SK-N-SH treated with all-trans-retinoic acid at 6 μM for 48 hours (cell line): ENCODE measurements around the gene AKAP8L.

Experiments
- ATAC-seq: fragments of 200-7000 bp; cut with Tn5 transposase; 3 replicates; pipeline ENCODE4 v1.9.1; 2020; ENCODE audit warnings: mild to moderate bottlenecking, moderate library complexity
- ARNTL ChIP-seq: fragments of 450-650 bp; formaldehyde crosslinking; IDR thresholded peaks from 2 replicates; pipeline ENCODE4 v1.5.0; 2020; ENCODE audit warnings: low read depth, mild to moderate bottlenecking, moderate library complexity, borderline replicate concordance
- ESRRG ChIP-seq: fragments of 250-450 bp; sonication (Bioruptor Pico); IDR thresholded peaks from 2 replicates; pipeline ENCODE4 v1.6.1; 2021; ENCODE audit warnings: mild to moderate bottlenecking
- GLIS3 ChIP-seq: fragments of 250-450 bp; sonication (Bioruptor Pico); IDR thresholded peaks from 2 replicates; pipeline ENCODE4 v1.5.0; 2020; ENCODE audit warnings: mild to moderate bottlenecking, moderate library complexity
- ISL1 ChIP-seq: fragments of 250-450 bp; sonication (Bioruptor Pico); IDR thresholded peaks from 2 replicates; pipeline ENCODE4 v2.1.2; 2022; ENCODE audit warnings: mild to moderate bottlenecking, moderate library complexity
- OSR1 ChIP-seq: fragments of 250-450 bp; sonication (Bioruptor Pico); IDR thresholded peaks from 2 replicates; pipeline ENCODE4 v1.8.0; 2022; ENCODE audit warnings: moderate library complexity, mild to moderate bottlenecking, inconsistent platforms
- PPARA ChIP-seq: fragments of 250-450 bp; sonication (Bioruptor Pico); IDR thresholded peaks from 2 replicates; pipeline ENCODE4 v1.5.0; 2020; ENCODE audit warnings: mild to moderate bottlenecking, borderline replicate concordance
- RARB ChIP-seq: fragments of 250-450 bp; sonication (Bioruptor Pico); IDR thresholded peaks from 2 replicates; pipeline ENCODE4 v1.8.0; 2021; ENCODE audit warnings: mild to moderate bottlenecking, moderate library complexity
- SNAI2 ChIP-seq: fragments of 250-450 bp; sonication (Bioruptor Pico); IDR thresholded peaks from 2 replicates; pipeline ENCODE4 v1.5.0; 2020; ENCODE audit warnings: mild to moderate bottlenecking, moderate library complexity
- TOX ChIP-seq: fragments of 250-450 bp; sonication (Bioruptor Pico); IDR thresholded peaks from 2 replicates; pipeline ENCODE4 v1.8.0; 2021; ENCODE audit warnings: mild to moderate bottlenecking, moderate library complexity, borderline replicate concordance
- ZC3H10 ChIP-seq: fragments of 250-450 bp; sonication (Bioruptor Pico); IDR thresholded peaks from 2 replicates; pipeline ENCODE4 v1.5.1; 2021; ENCODE audit warnings: mild to moderate bottlenecking, moderate library complexity
- ZFP3 ChIP-seq: fragments of 250-450 bp; sonication (Bioruptor Pico); IDR thresholded peaks from 2 replicates; pipeline ENCODE4 v1.5.0; 2020; ENCODE audit warnings: mild to moderate bottlenecking, moderate library complexity
- ZNF565 ChIP-seq: fragments of 450-650 bp; formaldehyde crosslinking; conservative IDR thresholded peaks from 2 replicates; pipeline ENCODE4 v1.5.0; 2020; ENCODE audit warnings: low read depth, mild to moderate bottlenecking, moderate library complexity
- ZNF70 ChIP-seq: fragments of 450-650 bp; formaldehyde crosslinking; IDR thresholded peaks from 2 replicates; pipeline ENCODE4 v1.5.0; 2020; ENCODE audit warnings: mild to moderate bottlenecking, moderate library complexity
- ZNF8 ChIP-seq: fragments of 450-650 bp; formaldehyde crosslinking; IDR thresholded peaks from 2 replicates; pipeline ENCODE4 v1.5.0; 2020; ENCODE audit warnings: mild to moderate bottlenecking, moderate library complexity
- TF ChIP-seq, protein P1 (sequence below): fragments of 250-450 bp; sonication (Bioruptor Pico); IDR thresholded peaks from 2 replicates; pipeline ENCODE4 v1.8.0; 2021; ENCODE audit warnings: low read depth, mild to moderate bottlenecking, moderate library complexity, borderline replicate concordance
- TF ChIP-seq, protein P2 (sequence below): fragments of 250-450 bp; sonication (Bioruptor Pico); IDR thresholded peaks from 2 replicates; pipeline ENCODE4 v1.5.0; 2020; ENCODE audit warnings: mild to moderate bottlenecking, moderate library complexity
- TF ChIP-seq, protein P3 (sequence below): fragments of 250-450 bp; sonication (Bioruptor Pico); IDR thresholded peaks from 2 replicates; pipeline ENCODE4 v1.5.1; 2021; ENCODE audit warnings: mild to moderate bottlenecking, moderate library complexity

AKAP8L gene

DNA sequence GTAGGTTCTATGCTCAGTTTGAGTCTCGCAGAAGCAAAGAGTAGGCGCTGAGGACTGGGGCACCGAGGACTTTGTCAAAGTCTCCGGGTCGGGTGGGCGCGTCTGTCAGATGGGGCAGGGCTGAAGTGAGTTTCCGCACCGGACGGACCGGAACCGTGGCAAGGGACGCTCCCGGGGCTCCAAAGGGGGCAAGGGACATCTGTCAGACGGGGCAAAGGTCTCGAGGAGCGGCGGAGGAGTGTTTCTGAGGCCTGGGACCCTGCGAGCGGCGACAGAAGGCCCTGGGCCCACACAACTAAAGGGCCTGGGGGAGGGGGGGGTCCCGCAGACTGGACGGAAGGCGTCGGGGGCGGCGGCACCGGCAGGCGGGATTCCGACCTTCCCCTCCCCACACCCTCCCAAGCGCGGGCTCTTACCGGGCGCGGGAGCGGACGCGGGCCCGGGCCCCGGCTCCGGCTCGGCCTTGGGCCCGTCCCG is 13.3 kb upstream of the AKAP8L start:
- TF ChIP-seq OSR1 (CRISPR knock-in tag) (no peak), ZNF565 (CRISPR knock-in tag) (no peak), ZC3H10 (CRISPR knock-in tag) (no peak), GLIS3 (CRISPR knock-in tag) (no peak), RARB (CRISPR knock-in tag) (no peak), SNAI2 (no peak)
- TF ChIP-seq, protein P1, sequence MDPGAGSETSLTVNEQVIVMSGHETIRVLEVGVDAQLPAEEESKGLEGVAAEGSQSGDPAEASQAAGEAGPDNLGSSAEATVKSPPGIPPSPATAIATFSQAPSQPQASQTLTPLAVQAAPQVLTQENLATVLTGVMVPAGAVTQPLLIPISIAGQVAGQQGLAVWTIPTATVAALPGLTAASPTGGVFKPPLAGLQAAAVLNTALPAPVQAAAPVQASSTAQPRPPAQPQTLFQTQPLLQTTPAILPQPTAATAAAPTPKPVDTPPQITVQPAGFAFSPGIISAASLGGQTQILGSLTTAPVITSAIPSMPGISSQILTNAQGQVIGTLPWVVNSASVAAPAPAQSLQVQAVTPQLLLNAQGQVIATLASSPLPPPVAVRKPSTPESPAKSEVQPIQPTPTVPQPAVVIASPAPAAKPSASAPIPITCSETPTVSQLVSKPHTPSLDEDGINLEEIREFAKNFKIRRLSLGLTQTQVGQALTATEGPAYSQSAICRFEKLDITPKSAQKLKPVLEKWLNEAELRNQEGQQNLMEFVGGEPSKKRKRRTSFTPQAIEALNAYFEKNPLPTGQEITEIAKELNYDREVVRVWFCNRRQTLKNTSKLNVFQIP (CRISPR knock-in tag): no peak
- TF ChIP-seq, all 23 proteins: peak for 0
- ATAC-seq: no peak

DNA sequence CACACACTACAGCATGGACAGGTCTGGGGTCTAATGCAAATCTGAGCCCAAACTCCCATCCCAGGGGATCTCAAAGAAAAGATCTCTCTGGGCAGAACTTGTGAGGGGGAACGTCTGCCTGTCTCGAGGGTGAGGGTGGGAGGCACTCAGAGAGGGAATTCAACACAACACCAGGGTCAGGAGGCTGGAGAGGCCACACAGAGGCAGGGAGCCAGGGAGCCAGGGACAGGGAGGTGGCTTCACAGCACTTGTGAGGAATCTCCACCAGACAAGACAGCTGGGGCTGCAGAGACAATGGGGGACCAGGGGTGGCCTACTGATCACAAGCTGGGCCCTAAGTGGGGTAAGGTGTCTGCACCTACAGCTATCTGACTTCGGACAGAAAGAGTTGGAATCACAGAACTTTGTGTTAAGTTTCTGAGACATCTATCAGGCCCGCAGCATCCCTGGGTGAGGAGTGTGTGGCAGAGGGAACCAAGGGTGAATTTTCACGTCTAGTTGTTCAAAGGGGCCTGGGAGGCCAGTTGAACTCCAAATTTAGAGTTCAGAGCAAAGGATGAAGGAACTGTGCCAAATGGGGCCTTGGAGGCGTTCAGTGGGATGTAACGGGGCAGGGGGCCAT is 12.7 kb upstream of the AKAP8L start:
- TF ChIP-seq ZNF565 (CRISPR knock-in tag) (no peak), ZNF70 (no peak), ARNTL (CRISPR knock-in tag) (no peak), SNAI2 (no peak), ZNF8 (CRISPR knock-in tag) (no peak)
- TF ChIP-seq, protein P2, sequence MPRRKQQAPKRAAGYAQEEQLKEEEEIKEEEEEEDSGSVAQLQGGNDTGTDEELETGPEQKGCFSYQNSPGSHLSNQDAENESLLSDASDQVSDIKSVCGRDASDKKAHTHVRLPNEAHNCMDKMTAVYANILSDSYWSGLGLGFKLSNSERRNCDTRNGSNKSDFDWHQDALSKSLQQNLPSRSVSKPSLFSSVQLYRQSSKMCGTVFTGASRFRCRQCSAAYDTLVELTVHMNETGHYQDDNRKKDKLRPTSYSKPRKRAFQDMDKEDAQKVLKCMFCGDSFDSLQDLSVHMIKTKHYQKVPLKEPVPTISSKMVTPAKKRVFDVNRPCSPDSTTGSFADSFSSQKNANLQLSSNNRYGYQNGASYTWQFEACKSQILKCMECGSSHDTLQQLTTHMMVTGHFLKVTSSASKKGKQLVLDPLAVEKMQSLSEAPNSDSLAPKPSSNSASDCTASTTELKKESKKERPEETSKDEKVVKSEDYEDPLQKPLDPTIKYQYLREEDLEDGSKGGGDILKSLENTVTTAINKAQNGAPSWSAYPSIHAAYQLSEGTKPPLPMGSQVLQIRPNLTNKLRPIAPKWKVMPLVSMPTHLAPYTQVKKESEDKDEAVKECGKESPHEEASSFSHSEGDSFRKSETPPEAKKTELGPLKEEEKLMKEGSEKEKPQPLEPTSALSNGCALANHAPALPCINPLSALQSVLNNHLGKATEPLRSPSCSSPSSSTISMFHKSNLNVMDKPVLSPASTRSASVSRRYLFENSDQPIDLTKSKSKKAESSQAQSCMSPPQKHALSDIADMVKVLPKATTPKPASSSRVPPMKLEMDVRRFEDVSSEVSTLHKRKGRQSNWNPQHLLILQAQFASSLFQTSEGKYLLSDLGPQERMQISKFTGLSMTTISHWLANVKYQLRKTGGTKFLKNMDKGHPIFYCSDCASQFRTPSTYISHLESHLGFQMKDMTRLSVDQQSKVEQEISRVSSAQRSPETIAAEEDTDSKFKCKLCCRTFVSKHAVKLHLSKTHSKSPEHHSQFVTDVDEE (CRISPR knock-in tag): no peak
- ATAC-seq: no peak

DNA sequence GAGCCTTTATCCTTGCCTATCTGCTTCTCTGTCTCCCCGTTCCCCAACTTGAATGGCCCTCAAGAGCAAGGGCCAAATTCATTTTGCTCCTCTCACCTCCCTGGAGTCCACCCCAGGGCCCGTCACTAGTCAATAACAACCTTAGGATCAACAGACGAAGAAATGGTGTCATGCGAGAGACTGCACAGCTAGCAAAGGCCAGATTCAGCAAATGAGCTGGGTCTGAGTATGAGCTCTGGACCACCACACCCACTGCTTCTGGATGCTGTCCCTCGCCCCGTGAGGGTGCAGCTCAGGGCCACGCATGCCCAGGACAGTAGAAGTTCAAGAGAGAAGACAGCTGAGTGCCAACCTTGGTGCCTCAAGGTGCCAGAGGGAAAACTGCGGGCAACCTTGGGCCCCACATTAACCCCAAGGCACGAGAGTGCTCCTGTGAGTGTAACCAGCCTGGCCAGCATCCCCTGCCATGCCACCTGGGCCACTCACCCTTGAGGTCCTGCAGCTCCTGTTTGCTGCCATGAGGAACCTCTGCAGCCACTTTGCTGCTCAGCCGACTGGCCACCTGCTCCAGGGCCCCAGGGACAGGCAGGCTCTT is 11.8 kb upstream of the AKAP8L start:
- TF ChIP-seq GLIS3 (CRISPR knock-in tag): no peak
- TF ChIP-seq ISL1 (CRISPR knock-in tag): no peak
- TF ChIP-seq OSR1 (CRISPR knock-in tag): no peak
- TF ChIP-seq TOX (CRISPR knock-in tag): no peak
- TF ChIP-seq ZFP3: no peak
- TF ChIP-seq, protein P2 (CRISPR knock-in tag): no peak
- no peak for TF ChIP-seq ESRRG (CRISPR knock-in tag)
- TF ChIP-seq ZNF70: no peak
- TF ChIP-seq, protein P3, sequence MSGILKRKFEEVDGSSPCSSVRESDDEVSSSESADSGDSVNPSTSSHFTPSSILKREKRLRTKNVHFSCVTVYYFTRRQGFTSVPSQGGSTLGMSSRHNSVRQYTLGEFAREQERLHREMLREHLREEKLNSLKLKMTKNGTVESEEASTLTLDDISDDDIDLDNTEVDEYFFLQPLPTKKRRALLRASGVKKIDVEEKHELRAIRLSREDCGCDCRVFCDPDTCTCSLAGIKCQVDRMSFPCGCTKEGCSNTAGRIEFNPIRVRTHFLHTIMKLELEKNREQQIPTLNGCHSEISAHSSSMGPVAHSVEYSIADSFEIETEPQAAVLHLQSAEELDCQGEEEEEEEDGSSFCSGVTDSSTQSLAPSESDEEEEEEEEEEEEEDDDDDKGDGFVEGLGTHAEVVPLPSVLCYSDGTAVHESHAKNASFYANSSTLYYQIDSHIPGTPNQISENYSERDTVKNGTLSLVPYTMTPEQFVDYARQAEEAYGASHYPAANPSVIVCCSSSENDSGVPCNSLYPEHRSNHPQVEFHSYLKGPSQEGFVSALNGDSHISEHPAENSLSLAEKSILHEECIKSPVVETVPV (CRISPR knock-in tag): no peak
- TF ChIP-seq, protein P1 (CRISPR knock-in tag): no peak
- no peak for TF ChIP-seq PPARA (CRISPR knock-in tag)
- no peak for TF ChIP-seq ARNTL (CRISPR knock-in tag)
- no peak for TF ChIP-seq ZNF8 (CRISPR knock-in tag)
- no peak for TF ChIP-seq RARB (CRISPR knock-in tag)
- TF ChIP-seq SNAI2: no peak
- TF ChIP-seq, all 23 proteins: peak for 0
- no peak for ATAC-seq
